ENCODE data around the gene C6orf52. TPM values are rescaled to one million over a fixed set of nuclear protein-coding genes. Genes with fewer than 3 reads are reported as not detected.

The C6orf52 gene
- total and polyA plus RNA-seq, 2 of the 13 experiments (the other 11 are each of a cell fraction or from before 2014, with no cell fraction given), result 0.50 to 0.53 TPM

- TF ChIP-seq CENPBD1 (CRISPR knock-in tag; IDR thresholded peaks at IDR 0.05; ENCODE audit: borderline replicate concordance, low read depth) (0 out of 2 replicates have a peak, but pooled peaks have one; percentile 53), SP5 (CRISPR knock-in tag; IDR thresholded peaks at IDR 0.05; ENCODE audit: borderline replicate concordance, low read depth) (peak; percentile 29; the same call in 1 of the 2 replicates), ZNF44 (CRISPR knock-in tag; IDR thresholded peaks at IDR 0.05) (0 out of 2 replicates have a peak, but pooled peaks have one; percentile 21), ZNF101 (CRISPR knock-in tag; IDR thresholded peaks at IDR 0.05; ENCODE audit: borderline replicate concordance, low read depth) (0 out of 2 replicates have a peak, but pooled peaks have one; percentile 74), TIGD3 (CRISPR knock-in tag; IDR thresholded peaks at IDR 0.05; ENCODE audit: borderline replicate concordance) (peak; percentile 33; the same call in 1 of the 2 replicates), RBAK (CRISPR knock-in tag; IDR thresholded peaks at IDR 0.05) (peak; percentile 64; the same call in 1 of the 2 replicates), ONECUT2 (CRISPR knock-in tag; IDR thresholded peaks at IDR 0.05) (peak; percentile 10; the same call in 1 of the 2 replicates), KLF16 (CRISPR knock-in tag; IDR thresholded peaks at IDR 0.05) (peak in 1 of 2 experiments; percentile 77; a peak in 1 of 4 replicates), ZNF556 (CRISPR knock-in tag; IDR thresholded peaks at IDR 0.05; ENCODE audit: borderline replicate concordance) (0 out of 2 replicates have a peak, but pooled peaks have one; percentile 60), ZGPAT (CRISPR knock-in tag; IDR thresholded peaks at IDR 0.05) (peak; percentile 75), ELF1 (CRISPR knock-in tag; IDR thresholded peaks at IDR 0.05) (peak; percentile 40), ZNF335 (CRISPR knock-in tag; IDR thresholded peaks at IDR 0.05) (peak; percentile 73; the same call in 1 of the 2 replicates), SMAD3 (CRISPR knock-in tag; IDR thresholded peaks at IDR 0.05) (peak; percentile 24; the same call in 1 of the 2 replicates), ZNF251 (CRISPR knock-in tag; IDR thresholded peaks at IDR 0.05) (0 out of 2 replicates have a peak, but pooled peaks have one; percentile 64), ZNF589 (CRISPR knock-in tag; conservative IDR thresholded peaks at IDR 0.05) (peak; percentile 73), SATB2 (CRISPR knock-in tag; IDR thresholded peaks at IDR 0.05) (0 out of 2 replicates have a peak, but pooled peaks have one; percentile 5), PHF8 (CRISPR knock-in tag; IDR thresholded peaks at IDR 0.05) (peak; percentile 45; the same call in 1 of the 2 replicates), REPIN1 (CRISPR knock-in tag; IDR thresholded peaks at IDR 0.05; ENCODE audit: borderline replicate concordance, low read depth) (peak; percentile 83; the same call in 1 of the 2 replicates), CEBPG (CRISPR knock-in tag; IDR thresholded peaks at IDR 0.05) (peak; percentile 47), ZNF501 (CRISPR knock-in tag; IDR thresholded peaks at IDR 0.05) (peak; percentile 78; the same call in 1 of the 2 replicates), SETDB1 (CRISPR knock-in tag; IDR thresholded peaks at IDR 0.05; ENCODE audit: borderline replicate concordance) (0 out of 2 replicates have a peak, but pooled peaks have one; percentile 79), POLR2G (IDR thresholded peaks at IDR 0.05; ENCODE audit: low read depth, low read length) (peak; percentile 96), MED8 (CRISPR knock-in tag; IDR thresholded peaks at IDR 0.05; ENCODE audit: insufficient replicate concordance) (peak; percentile 97)
These were observed 26.8 kb upstream of the C6orf52 start (continued) for GRCh38 chr6:10720960-10721849.
